Stomach (tissue), 9 donors: Measurements from ENCODE around the gene FCN3. TPM values are rescaled to one million over a fixed set of nuclear protein-coding genes. Genes with fewer than 3 reads are reported as not detected.

Experiments used
- DNase-seq, 2 donors: peaks; one replicate each; pipeline versions ENCODE4 v3.0.0 to v3.0.0-alpha.2; 2013 to 2019
- H3K27ac ChIP-seq, 5 donors: fragments of 200-600 bp in 4 of 5; sonication (generic) in 4 of 5; one replicate each; pipeline ENCODE4 v1.5.1; 2013 to 2019; ENCODE audit warnings: mild to moderate bottlenecking in 1 of 5, moderate library complexity in 1 of 5
- H3K27me3 ChIP-seq, 3 donors: fragments of 200-600 bp; sonication (generic); one replicate each; pipeline ENCODE4 v1.5.1; 2017 to 2019; ENCODE audit warnings: mixed run types in 1 of 3
- H3K36me3 ChIP-seq, 4 donors: fragments of 200-600 bp; sonication (generic); 1 replicate in 3 of 4; 2 replicates in 1 of 4; pipeline ENCODE4 v1.5.1; 2016 to 2019
- H3K4me1 ChIP-seq, 4 donors: fragments of 200-600 bp; sonication (generic); one replicate each; pipeline ENCODE4 v1.5.1; 2016 to 2019
- H3K4me3 ChIP-seq, 4 donors: fragments of 200-600 bp; sonication (generic) in 3 of 4; one replicate each; pipeline ENCODE4 v1.5.1; 2016 to 2019; ENCODE audit warnings: mild to moderate bottlenecking in 1 of 4
- H3K9me3 ChIP-seq, 4 donors: fragments of 200-600 bp; sonication (generic); one replicate each; pipeline ENCODE4 v1.5.1; 2016 to 2019
- CTCF ChIP-seq, 7 experiments: fragments of 450-650 bp in 4 of 7; fragments of 200-600 bp in 3 of 7; sonication (generic) in 3 of 7; IDR thresholded peaks; one replicate each; pipeline ENCODE4 v1.5.1; 2016 to 2019; ENCODE audit warnings: antibody characterized with exemption in 7 of 7, control low read depth in 2 of 7, mild to moderate bottlenecking in 1 of 7
- EP300 ChIP-seq: sonication (generic); formaldehyde crosslinking; IDR thresholded peaks from one replicate; pipeline ENCODE4 v1.6.1; 2017; ENCODE audit warnings: antibody characterized with exemption
- POLR2A ChIP-seq, 4 donors: fragments of 450-650 bp; IDR thresholded peaks; one replicate each; pipeline ENCODE4 v1.6.1; 2016; ENCODE audit warnings: antibody characterized with exemption in 4 of 4, control low read depth in 2 of 4, mild to moderate bottlenecking in 1 of 4, moderate library complexity in 1 of 4
- POLR2AphosphoS5 ChIP-seq, 3 donors: sonication (generic); formaldehyde crosslinking; IDR thresholded peaks; one replicate each; pipeline ENCODE4 v1.6.1; 2016; ENCODE audit warnings: antibody characterized with exemption in 3 of 3
- WGBS, 5 donors: extraction: QIAGEN DNeasy Blood & Tissue Kit in 3 of 5; methylation state at CpG; one replicate each; pipeline versions ENCODE4 v1.1.5 to v1.1.7; 2013 to 2018; 5-methylcytosine and 5-hydroxymethylcytosine counted together
- intact Hi-C: fragments of 100-400 bp; cut with DNase I; formaldehyde crosslinking; loops from one replicate; pipeline ENCODE4 v1.15.1; 2023; ENCODE audit warnings: low total_unique reads
- polyA plus RNA-seq, 3 donors: library from polyadenylated mRNA; stranded (reverse); fragments of 200-250 nt; gene quantifications; one replicate each; pipeline ENCODE4 v1.2.3, GENCODE V29; 2013
- total RNA-seq, 5 donors: library from RNA; depleted of rRNA; stranded (reverse); fragments of >200 nt; gene quantifications; one replicate each; pipeline versions ENCODE4 v1.1.0 to v1.2.3, GENCODE V29; 2014 to 2016
- donor health status: healthy with polysubstance abuse.
- donor health status: Bipolar disorder and iron deficiency.
- donor health status: healthy.

FCN3 gene
- total and polyA plus RNA-seq, 8 donors, result 0.55 to 15.2 (median 4.6) TPM; not detected in 2

- TF ChIP-seq CTCF (IDR thresholded peaks at IDR 0.05) (no peak), POLR2A (IDR thresholded peaks at IDR 0.05) (no peak), EP300 (no peak), POLR2AphosphoS5 (IDR thresholded peaks at IDR 0.05) (no peak)
- Histone ChIP-seq H3K4me3 (peak within 1 kb of the TSS; percentile 14 to 40 (median 28)), H3K9me3 (no peaks in the 10 kb centered on the region), H3K4me1 (peaks cover 6 to 12% (median 7%) of the 10 kb centered on the region in 4 donors), H3K27me3 (peaks cover 0 to 17% (median 5%) of the 10 kb centered on the region in 3 donors), H3K36me3 (no peaks in the 10 kb centered on the region), H3K27ac (no peak within 1 kb of the TSS)
- intact Hi-C loops, result no loop called here
- DNase-seq, result peak; percentile 82 to 85
- 9 to 26% (median 14%) methylated on average over 7 to 43 of the region's 43 CpGs for WGBS, 5 donors
Observed at GRCh38 chr1:27383039-27383605, 8.5 kb upstream of the FCN3 start, which contains the start of gene CD164L2. TSS of gene CD164L2 (minus strand) at chr1:27383333. CDS start at chr1:27383239, 94 bp downstream.

GRCh38 chr1:27381969-27382762 lies 7.5 kb upstream of the FCN3 start:
- H3K27ac ChIP-seq, result no peak overlapping the region
- peaks cover 6 to 12% (median 7%) of the 10 kb centered on the region in 4 donors for H3K4me1 ChIP-seq
- H3K27me3 ChIP-seq, result peaks cover 0 to 17% (median 5%) of the 10 kb centered on the region in 3 donors
- no peak for DNase-seq
- TF ChIP-seq POLR2AphosphoS5 (IDR thresholded peaks at IDR 0.05) (no peak), CTCF (IDR thresholded peaks at IDR 0.05) (no peak), EP300 (no peak), POLR2A (IDR thresholded peaks at IDR 0.05) (no peak)
- intact Hi-C loops, result no loop called here
- no peaks in the 10 kb centered on the region for H3K36me3 ChIP-seq
- no peak overlapping the region for H3K4me3 ChIP-seq
- H3K9me3 ChIP-seq, result no peaks in the 10 kb centered on the region
- WGBS, 5 donors, result 75 to 78% (median 76%) methylated on average over 11 to 18 of the region's 18 CpGs

GRCh38 chr1:27380766-27381733 lies 6.4 kb upstream of the FCN3 start:
- H3K4me1 ChIP-seq, result peaks cover 6 to 12% (median 7%) of the 10 kb centered on the region in 4 donors
- H3K9me3 ChIP-seq, result no peaks in the 10 kb centered on the region
- H3K4me3 ChIP-seq, result no peak overlapping the region
- peaks cover 0 to 17% (median 5%) of the 10 kb centered on the region in 3 donors for H3K27me3 ChIP-seq
- DNase-seq, result peak in 1 of 2 donors; percentile 34
- intact Hi-C loops, result no loop called here
- 68 to 78% (median 73%) methylated on average over 10 to 12 of the region's 12 CpGs for WGBS, 5 donors
- no peaks in the 10 kb centered on the region for H3K36me3 ChIP-seq
- no peak overlapping the region for H3K27ac ChIP-seq
- no peak for TF ChIP-seq POLR2A (IDR thresholded peaks at IDR 0.05)

- H3K4me1 ChIP-seq, result peaks cover 6 to 12% (median 7%) of the 10 kb centered on the region in 4 donors
- no peaks in the 10 kb centered on the region for H3K36me3 ChIP-seq
- H3K9me3 ChIP-seq, result no peaks in the 10 kb centered on the region
- H3K27me3 ChIP-seq, result peaks cover 0 to 17% (median 5%) of the 10 kb centered on the region in 3 donors
- H3K4me3 ChIP-seq, result no peak overlapping the region
- TF ChIP-seq EP300 (no peak), CTCF (IDR thresholded peaks at IDR 0.05) (no peak), POLR2A (IDR thresholded peaks at IDR 0.05) (no peak), POLR2AphosphoS5 (IDR thresholded peaks at IDR 0.05) (no peak)
- intact Hi-C loops, result no loop called here
- 83 to 97% (median 94%) methylated on average over 4 of the region's 4 CpGs; no CpG with 5 or more reads in 1 of the 5 donors for WGBS, 5 donors
- DNase-seq, result no peak
- H3K27ac ChIP-seq, result no peak overlapping the region
Observed at GRCh38 chr1:27380224-27380623, 5.6 kb upstream of the FCN3 start.
